Measurements from ENCODE around the gene TPX2.

- TF ChIP-seq CTCF (IDR thresholded peaks at IDR 0.05) (no peak), POLR2A (IDR thresholded peaks at IDR 0.05) (no peak)
Measured at GRCh38 chr20:31694842-31695593, 44.1 kb upstream of the TPX2 start.

Data from lower leg skin (tissue), 3 donors.